HG03039 (cell line): ENCODE results near the gene IFITM1.
A peak's percentile ranks its signal among the peaks of the same experiment; 100 is the strongest.

Experiments
- ATAC-seq: cut with Tn5 transposase; IDR thresholded peaks from one replicate; pipeline ENCODE4 v1.9.1; 2021; ENCODE audit warnings: mild to moderate bottlenecking, moderate library complexity; ENCODE audit not compliant: unreplicated experiment

The IFITM1 gene

DNA sequence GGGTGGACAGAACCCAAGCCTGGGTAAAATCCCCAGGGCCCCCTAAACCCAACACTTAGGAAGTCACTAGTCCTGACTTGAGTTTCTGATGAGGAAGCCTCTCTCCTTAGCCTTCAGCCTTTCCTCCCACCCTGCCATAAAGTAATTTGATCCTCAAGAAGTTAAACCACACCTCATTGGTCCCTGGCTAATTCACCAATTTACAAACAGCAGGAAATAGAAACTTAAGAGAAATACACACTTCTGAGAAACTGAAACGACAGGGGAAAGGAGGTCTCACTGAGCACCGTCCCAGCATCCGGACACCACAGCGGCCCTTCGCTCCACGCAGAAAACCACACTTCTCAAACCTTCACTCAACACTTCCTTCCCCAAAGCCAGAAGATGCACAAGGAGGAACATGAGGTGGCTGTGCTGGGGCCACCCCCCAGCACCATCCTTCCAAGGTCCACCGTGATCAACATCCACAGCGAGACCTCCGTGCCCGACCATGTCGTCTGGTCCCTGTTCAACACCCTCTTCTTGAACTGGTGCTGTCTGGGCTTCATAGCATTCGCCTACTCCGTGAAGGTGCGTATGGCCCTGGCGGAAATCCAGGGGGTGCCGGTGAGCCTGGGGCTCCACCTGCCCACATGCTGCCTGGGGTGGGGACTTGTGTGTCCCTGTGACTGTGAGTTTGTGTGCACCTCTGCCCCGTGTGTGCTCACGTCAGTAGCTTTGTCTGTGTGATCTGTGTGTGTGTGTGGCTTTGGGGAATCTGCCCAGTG, at the start of gene IFITM1:
IFITM1 (plus strand) TSS at position 254 of the 767 bp plus-strand sequence; CDS start at position 385, 131 bp downstream.
- ATAC-seq, result no peak

DNA sequence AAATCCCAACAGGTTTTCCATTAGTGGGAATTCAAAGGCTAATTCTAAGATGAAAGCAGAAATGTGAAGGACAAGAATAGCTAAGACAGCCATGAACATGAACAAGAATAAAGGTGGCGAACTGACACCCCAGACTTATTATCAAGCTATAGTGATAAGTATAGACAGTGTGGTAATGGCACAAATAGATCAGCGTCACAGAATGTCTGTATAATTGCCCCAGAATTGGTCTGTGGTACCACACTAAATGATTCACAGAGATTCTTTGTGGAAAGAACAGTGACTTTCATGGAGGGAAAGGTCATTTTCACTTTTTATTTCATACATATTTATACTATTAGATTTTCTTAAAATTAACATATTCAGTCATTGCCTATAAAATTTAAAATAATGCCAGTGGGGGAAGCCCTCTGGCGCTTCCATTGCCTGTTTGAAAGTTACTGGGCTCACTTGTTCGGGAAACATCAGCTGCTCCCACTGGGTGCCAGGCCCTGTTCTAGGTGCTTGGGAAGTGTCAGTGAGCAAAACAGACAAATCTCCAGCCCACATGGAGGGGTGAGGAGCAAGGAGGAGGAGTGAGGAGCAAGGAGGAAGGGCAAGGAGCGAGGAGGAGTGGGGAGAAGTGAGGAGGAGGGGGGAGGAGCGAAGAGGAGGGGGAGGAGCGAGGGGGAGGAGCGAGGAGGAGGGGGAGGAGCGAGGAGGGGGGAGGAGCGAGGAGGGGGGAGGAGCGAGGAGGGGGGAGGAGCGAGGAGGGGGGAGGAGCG, 47.0 kb upstream of the IFITM1 start:
- ATAC-seq, result no peak

DNA sequence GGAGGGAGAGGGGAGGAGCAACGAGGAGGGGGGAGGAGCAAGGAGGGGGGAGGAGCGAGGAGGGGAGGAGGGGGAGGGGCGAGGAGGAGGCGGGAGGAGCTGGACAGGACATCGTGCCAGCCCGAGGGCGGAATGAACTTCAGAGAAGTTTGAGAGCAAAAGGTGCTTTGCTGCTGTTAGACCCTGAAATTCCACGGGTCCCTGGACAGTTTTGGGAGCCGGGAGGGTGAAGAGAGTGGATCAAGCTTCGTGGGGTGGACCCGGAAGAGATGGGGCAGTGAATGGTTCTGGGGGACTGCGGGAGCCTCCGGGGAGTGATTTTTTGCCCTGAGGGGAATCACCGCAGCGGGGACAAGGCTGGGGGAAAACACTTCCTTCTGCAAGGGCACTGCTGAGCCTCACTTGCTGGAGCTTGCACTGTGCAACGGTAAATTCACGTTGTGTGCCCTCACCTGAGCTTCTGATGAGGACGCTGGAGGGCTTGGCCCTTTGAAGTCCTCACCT, 46.3 kb upstream of the IFITM1 start:
- ATAC-seq, result no peak

DNA sequence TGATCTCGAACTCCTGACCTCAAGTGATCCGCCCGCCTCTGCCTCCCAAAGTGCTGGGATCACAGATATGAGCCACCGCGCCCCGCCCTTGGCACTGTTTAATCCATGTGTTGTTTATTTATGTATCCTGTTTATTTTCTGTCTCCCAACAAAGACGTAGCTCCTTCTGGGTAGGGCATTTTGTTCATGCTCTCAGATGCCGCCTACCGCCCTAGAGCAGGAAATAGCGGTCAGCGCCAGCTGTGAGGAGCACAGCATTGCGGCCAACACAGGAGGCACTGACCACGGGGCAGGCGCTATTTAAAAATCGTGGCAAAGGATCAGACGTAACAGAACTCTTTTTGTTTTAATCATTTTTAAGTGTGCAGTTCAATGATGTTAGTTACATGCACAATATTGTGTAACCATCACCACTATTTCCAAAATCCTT, 45.1 kb upstream of the IFITM1 start:
- ATAC-seq, result peak; percentile 42

DNA sequence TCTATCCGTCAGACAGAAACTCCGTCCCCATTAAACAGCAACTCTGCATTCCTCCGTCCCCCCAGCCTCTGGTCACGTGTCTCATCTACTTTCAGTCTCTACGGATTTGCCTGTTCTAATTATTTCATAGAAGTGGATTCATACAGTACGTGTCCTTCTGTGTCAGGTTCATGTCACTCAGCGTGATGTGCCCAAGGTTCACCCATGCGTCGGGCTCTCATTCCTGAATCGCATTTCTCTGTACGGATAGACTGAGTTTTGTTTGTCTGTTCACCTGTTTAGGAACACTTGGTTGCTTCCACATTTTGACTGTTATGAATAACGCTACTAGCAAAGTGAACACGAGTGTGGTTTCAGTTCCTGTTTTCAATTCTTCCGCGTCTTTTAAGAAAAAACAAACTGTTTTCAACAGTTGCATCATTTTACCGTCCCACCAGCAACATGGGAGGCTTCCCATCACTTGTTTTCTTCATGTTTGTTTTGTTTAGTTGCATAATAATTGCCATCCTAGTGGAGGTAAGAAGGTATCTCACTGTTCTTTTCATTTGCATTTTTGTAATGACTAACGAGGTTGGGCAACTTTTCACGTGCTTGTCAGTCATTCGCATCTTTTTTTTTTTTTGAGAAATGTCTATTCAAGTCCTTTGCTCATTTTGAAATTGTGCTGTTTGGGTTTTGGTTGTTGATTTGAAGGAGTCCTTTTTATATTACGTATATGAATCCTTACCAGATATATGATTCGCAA, 44.5 kb upstream of the IFITM1 start:
- peak; percentile 54 for ATAC-seq

DNA sequence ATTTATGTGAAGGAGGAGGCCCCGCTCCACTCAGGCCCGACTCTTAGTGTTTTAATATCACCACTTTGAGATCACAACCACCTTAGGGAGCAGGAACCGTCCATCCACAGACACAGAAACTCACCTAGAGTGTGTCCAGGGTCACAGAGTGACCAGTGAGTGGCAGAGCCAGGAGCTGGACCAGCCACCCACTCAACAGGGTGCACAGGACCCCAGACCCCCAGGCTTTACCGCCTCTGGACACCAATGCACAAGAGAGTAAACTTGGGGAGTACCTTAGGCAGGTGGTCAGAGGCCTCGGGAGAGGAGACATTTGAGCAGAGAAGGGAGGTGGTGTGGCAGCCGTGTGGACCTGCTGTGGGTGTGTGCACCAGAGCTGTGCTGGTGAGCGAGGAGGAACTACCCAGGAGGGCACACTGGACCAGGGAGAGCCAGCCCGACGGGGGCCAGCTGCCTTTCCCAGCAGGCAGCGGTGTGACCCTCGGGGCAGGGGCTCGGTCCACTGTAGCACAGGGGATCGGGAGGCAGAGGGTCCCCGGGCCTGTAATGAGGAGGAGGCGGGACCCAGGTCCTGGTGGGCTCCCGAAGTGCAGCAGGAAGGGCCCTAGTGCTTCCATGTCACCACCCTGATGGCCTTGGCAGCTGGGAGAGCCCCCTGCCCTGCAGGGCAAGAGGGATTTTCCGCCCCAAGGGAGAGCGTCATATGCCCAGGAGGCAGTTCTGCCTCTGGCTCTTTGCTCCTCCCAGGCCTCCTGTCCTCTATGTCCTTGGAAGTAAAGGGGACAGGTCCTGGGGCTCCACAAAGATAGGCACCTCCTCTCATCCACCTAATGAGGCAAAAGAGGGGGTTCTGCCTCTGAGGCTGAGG, 43.2 kb upstream of the IFITM1 start:
- ATAC-seq, result no peak

DNA sequence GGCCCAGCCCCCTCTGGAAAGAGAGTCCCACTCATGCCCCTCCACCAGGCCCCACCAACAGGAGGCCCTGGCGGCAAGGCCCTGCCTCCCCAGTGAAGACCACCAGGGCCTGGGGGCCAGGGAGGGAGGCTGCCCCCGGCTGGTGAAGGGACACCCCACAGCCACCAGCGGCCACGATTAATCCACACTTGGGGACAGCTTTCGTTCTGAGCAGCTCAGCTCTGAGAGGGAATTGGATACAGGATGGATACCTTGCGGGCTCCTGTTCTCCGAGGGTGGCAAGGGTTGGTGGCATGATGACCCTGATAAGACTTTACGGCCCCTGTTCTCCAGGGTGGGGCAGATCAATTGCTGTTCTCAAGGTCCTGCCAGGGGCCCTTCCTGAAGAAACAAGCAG, 42.5 kb upstream of the IFITM1 start:
- ATAC-seq, result no peak

DNA sequence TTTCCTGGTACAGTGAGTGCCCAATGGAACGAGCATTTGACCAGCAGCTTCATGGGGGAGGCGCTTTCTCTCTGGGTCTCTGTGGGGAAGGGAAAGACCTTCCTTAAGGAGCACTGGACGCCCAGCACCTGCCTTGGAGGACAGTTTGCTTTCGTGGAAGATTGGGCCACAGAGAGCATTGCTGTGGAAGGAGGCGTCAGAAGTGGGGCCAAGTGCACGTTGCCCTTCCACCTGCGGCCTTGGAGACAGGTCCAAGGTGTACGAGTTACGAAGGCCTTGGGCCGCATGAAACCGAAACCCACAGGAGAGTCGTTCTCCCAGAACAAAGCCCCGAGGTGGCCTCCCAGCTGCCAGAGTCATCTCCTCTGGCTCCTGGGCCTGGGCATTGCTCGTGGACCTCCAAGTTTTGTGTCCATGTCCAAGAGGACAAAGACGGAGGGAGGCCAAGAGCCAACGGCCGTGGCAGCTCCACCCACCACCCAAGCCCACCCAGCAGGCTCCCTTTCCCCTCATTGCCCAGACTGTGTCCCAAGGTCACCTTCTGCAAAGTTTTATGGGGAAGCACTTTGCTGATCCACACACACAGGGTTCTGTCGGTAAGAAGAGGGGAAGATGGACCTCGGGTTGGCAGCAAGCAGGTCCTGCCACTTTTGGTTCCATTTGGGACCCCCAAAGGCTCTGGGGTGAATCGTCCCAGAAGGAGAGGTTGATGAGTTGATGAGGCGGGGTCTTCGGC, 41.5 kb upstream of the IFITM1 start:
- no peak for ATAC-seq

DNA sequence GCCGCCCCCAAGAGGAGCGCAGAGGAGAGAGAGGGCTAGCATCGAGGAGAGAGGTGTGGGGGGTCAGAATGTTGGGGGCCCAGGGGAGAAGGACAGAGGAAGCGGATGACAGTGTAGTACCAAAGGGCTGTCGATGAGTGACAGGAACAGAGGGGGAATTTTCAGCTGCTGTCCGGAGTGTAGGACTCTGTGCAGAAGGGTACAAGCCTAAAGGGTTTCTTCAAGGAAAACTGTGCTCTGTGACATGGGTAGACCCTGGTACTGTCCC, 41.0 kb upstream of the IFITM1 start:
- no peak for ATAC-seq

DNA sequence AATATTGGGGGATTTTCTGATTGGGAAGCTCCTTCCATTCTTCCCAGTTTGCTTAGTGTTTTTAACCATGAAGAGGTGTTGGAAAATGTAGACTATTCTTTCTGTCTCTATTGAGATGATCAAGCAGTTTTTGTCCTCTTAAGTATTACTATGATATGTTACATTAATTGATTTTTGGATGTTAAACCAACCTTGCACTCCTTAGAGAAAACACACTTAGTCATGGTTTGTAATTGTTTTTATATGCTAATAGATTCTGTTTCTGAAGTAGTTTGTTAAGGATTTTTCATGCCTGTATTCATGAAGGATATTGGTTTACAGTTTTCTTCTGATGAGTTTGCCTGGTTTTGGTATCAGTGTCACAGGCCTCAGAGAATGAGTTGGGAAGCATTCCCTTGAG, 37.6 kb upstream of the IFITM1 start:
- ATAC-seq, result no peak

DNA sequence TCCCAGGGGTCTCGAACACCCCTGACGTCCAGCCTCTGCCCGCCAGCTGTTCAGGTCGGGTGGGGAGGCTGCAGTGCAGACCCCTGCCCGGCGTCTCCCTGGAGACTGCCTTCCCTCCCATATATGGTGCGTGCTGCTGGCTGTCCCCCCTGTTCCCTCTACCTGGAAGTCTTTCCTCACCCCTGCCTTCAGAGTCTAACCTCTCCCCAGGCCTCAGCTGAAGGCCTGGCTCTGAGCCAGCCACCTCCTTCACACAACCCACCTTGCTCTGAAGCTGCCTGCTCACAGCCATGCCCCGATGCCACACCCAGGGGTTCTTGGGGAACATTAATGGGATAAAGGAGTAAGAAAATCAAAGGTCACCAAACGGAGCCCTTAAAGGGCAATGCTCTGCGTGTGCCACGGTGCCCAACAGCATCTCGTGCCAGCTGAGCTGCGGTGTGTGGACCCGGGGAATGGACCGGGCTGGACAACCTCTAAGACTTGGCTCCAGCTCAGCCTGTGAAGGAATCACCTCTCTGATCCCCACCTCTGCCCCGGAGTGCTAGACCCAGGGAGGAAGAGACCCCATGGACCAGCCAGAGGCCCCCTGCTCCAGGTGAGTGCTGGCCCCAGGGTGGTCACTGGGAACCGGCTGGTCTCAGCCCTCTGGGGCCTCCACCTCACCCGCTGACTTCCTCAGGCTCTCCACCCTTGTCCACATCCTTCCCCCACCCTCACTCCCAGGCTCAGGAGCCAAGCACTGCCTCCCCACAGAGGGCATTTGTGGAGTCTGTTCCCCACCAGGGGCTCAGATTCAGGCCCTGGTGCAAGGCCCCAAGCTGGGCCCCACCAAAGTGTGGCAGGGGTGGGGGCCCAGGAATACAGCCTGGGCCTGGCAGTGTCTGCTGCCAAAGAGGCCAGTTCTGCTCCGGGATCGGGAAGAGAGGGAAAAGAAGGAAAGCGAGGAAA, 35.6 kb upstream of the IFITM1 start, which contains the start of gene NLRP6:
NLRP6 (plus strand) TSS at position 407 of the 951 bp plus-strand sequence; CDS start at position 570, 163 bp downstream.
- ATAC-seq, result no peak

DNA sequence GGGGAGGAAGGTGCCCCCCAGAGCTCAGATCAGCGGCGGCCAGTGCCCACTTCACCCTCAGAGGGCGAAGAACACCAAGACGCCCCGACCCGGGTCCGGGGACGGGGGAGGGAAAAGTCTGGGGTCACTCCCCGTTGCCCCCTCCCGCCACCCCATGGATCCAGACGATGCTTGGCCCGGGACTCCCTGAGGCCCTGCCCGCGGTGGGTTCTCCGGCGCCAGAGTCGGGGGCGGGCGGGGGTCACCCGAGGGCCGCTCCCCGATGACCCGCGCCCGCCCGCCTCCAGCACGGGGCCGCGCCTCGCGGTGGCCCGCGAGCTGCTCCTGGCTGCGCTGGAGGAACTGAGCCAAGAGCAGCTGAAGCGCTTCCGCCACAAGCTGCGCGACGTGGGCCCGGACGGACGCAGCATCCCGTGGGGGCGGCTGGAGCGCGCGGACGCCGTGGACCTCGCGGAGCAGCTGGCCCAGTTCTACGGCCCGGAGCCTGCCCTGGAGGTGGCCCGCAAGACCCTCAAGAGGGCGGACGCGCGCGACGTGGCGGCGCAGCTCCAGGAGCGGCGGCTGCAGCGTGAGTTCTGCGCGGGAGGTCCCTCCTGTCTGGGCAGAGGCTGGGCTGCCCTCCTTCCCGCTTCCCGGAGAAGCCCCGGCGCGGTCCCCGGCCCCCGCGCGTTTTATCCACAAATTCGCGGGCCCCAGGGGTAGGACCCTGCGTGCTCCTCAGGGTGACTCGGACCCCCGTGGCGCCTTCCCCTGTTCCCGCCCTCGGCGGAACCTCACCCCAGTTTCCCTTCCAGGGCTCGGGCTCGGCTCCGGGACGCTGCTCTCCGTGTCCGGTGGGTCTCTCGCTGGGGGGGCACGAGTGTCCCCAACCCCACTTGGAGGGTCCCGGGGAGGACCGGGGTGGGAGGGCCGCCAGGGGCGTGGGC, 34.5 kb upstream of the IFITM1 start:
- no peak for ATAC-seq

DNA sequence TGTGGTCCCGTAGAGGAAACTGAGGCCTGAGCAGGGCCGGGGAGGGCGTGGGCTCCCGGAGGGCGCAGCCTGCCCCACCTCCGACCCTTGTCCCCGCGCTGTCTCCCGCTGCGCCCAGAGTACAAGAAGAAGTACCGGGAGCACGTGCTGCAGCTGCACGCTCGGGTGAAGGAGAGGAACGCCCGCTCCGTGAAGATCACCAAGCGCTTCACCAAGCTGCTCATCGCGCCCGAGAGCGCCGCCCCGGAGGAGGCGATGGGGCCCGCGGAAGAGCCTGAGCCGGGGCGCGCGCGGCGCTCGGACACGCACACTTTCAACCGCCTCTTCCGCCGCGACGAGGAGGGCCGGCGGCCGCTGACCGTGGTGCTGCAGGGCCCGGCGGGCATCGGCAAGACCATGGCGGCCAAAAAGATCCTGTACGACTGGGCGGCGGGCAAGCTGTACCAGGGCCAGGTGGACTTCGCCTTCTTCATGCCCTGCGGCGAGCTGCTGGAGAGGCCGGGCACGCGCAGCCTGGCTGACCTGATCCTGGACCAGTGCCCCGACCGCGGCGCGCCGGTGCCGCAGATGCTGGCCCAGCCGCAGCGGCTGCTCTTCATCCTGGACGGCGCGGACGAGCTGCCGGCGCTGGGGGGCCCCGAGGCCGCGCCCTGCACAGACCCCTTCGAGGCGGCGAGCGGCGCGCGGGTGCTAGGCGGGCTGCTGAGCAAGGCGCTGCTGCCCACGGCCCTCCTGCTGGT, 33.7 kb upstream of the IFITM1 start:
- no peak for ATAC-seq

DNA sequence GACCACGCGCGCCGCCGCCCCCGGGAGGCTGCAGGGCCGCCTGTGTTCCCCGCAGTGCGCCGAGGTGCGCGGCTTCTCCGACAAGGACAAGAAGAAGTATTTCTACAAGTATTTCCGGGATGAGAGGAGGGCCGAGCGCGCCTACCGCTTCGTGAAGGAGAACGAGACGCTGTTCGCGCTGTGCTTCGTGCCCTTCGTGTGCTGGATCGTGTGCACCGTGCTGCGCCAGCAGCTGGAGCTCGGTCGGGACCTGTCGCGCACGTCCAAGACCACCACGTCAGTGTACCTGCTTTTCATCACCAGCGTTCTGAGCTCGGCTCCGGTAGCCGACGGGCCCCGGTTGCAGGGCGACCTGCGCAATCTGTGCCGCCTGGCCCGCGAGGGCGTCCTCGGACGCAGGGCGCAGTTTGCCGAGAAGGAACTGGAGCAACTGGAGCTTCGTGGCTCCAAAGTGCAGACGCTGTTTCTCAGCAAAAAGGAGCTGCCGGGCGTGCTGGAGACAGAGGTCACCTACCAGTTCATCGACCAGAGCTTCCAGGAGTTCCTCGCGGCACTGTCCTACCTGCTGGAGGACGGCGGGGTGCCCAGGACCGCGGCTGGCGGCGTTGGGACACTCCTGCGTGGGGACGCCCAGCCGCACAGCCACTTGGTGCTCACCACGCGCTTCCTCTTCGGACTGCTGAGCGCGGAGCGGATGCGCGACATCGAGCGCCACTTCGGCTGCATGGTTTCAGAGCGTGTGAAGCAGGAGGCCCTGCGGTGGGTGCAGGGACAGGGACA, 32.9 kb upstream of the IFITM1 start:
- no peak for ATAC-seq

DNA sequence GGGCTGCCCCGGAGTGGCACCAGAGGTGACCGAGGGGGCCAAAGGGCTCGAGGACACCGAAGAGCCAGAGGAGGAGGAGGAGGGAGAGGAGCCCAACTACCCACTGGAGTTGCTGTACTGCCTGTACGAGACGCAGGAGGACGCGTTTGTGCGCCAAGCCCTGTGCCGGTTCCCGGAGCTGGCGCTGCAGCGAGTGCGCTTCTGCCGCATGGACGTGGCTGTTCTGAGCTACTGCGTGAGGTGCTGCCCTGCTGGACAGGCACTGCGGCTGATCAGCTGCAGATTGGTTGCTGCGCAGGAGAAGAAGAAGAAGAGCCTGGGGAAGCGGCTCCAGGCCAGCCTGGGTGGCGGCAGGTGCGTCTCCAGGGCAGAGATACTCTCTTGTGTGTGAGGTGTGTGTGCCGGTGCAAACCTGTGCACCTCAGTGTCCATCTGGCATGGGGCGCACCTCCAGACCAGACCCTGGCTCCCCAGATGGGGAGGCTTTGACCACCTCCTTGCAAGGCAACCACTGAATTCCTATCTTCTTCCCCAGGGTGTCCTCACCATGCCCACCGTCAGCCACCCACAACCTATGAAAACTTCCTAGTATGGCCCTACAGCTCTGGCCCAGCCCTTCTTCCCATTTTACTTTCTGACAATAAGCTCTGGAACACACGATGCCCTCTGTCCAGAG, 32.2 kb upstream of the IFITM1 start:
- no peak for ATAC-seq

DNA sequence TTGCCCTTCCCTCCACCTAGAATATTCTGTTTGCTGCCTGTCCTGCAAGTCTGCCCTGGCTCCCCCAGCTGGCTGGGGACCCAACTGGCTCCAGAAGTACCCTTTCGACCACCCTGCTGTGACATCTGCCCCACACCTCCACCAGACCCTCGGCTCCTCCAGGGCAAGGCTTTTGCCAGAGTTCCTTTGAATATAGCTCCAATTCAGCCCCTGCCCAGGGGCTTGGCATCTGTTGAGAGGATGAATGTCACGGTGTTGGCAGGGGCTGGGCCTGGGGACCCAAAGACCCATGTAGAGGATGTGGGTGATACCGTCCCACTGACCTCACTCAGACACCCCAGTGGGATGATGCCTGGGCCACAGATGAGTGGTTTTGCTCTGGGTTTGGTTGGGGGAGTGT, 31.7 kb upstream of the IFITM1 start:
- ATAC-seq, result no peak
